Smooth muscle cell (in vitro differentiated cells): ENCODE results near the gene PI4KA. TPM values are rescaled to one million over a fixed set of nuclear protein-coding genes. Genes with fewer than 3 reads are reported as not detected.
"Not testable (repeated sequence)": the region's sequence is repeated elsewhere in the genome, so short reads cannot be mapped to it uniquely, and the experiment has no call there.

Source experiments
- DNase-seq: peaks from one replicate; lab custom pipeline; 2025; ENCODE audit not compliant: unreplicated experiment; lab: John Stamatoyannopoulos, UW
- H2AFZ ChIP-seq: fragments of 200-600 bp; sonication (generic); 2 replicates; pipeline ENCODE4 v1.6.0; 2016; ENCODE audit warnings: antibody characterized with exemption, low read depth, mild to moderate bottlenecking
- H3F3A ChIP-seq: fragments of 200-600 bp; sonication (generic); 2 replicates; pipeline ENCODE4 v1.6.0; 2017; ENCODE audit warnings: antibody characterized with exemption, low read depth
- H3K27ac ChIP-seq: fragments of 200-600 bp; sonication (generic); 2 replicates; pipeline ENCODE4 v1.5.1; 2016; ENCODE audit warnings: low read depth, mild to moderate bottlenecking
- H3K27me3 ChIP-seq: fragments of 200-600 bp; sonication (generic); 2 replicates; pipeline ENCODE4 v1.6.1; 2016; ENCODE audit warnings: low read depth, mild to moderate bottlenecking
- H3K36me3 ChIP-seq: fragments of 200-600 bp; sonication (generic); 2 replicates; pipeline ENCODE4 v1.5.1; 2016; ENCODE audit warnings: low read depth
- H3K4me1 ChIP-seq: fragments of 200-600 bp; sonication (generic); 2 replicates; pipeline ENCODE4 v1.5.1; 2016; ENCODE audit warnings: low read depth
- H3K4me2 ChIP-seq: fragments of 200-600 bp; sonication (generic); 2 replicates; pipeline ENCODE4 v1.6.0; 2016; ENCODE audit warnings: mild to moderate bottlenecking
- H3K4me3 ChIP-seq: fragments of 200-600 bp; sonication (generic); 2 replicates; pipeline ENCODE4 v1.5.1; 2016; ENCODE audit warnings: mild to moderate bottlenecking
- H3K79me2 ChIP-seq: fragments of 200-600 bp; sonication (generic); 2 replicates; pipeline ENCODE4 v1.6.0; 2016; ENCODE audit warnings: low read depth, mild to moderate bottlenecking
- H3K9ac ChIP-seq: fragments of 200-600 bp; sonication (generic); 2 replicates; pipeline ENCODE4 v1.6.0; 2016; ENCODE audit warnings: low read depth
- H3K9me3 ChIP-seq: fragments of 200-600 bp; sonication (generic); replicated peaks from 2 replicates; pipeline ENCODE4 v1.5.1; 2016; ENCODE audit warnings: low read depth
- H4K20me1 ChIP-seq: fragments of 200-600 bp; sonication (generic); 2 replicates; pipeline ENCODE4 v1.6.0; 2016; ENCODE audit warnings: low read depth
- WGBS: methylation state at CpG from one replicate; pipeline ENCODE4 v1.1.7; 2016; ENCODE audit warnings: low lambda C conversion rate; 5-methylcytosine and 5-hydroxymethylcytosine counted together
- polyA plus RNA-seq: library from polyadenylated mRNA; unstranded; fragments of >200 nt; fragmentation: Nextera tagmentation; extraction: Ambion mirVana; gene quantifications from 2 replicates; pipeline ENCODE4 v1.2.1, GENCODE V29; 2016
- total RNA-seq: library from RNA; depleted of rRNA; stranded (reverse); fragments of >200 nt; gene quantifications from 2 replicates; pipeline ENCODE4 v1.2.3, GENCODE V29; 2014
- TF ChIP-seq, protein P1 (sequence below): fragments of 200-600 bp; sonication (generic); IDR thresholded peaks from 2 replicates; pipeline ENCODE4 v1.5.1; 2017; ENCODE audit warnings: borderline replicate concordance, mild to moderate bottlenecking, antibody characterized with exemption; ENCODE audit not compliant: insufficient read depth, poor library complexity, severe bottlenecking

Gene PI4KA
- total and polyA plus RNA-seq, 2 experiments from 2014 or later, result 23.5 to 33.2 TPM

DNA sequence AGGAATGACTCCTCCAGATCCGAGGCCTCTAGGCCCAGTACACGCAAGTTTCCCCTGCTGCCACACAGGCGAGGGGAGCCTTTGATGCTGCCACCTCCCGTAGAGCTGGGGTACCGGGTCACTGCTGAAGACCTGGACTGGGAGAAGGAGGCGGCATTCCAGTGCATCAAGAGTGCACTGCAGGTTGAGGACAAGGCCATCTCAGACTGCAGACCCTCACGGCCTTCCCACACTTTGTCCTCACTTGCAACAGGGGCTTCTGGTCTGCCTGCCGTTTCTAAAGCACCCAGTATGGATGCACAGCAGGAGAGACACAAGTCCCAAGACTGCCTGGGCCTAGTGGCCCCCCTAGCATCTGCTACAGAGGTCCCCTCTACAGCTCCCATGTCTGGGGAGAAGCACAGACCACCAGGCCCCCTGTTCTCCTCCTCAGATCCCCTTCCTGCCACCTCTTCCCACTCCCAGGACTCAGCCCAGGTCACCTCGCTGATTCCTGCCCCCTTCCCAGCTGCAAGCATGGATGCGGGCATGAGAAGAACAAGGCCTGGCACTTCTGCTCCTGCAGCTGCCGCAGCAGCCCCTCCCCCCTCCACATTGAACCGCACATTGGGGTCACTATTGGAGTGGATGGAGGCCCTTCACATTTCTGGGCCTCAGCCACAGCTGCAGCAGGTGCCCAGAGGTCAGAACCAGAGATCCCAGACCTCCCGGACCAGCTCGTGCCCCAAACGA lies 167.9 kb downstream of the PI4KA start:
- 92% methylated on average over 15 of the region's 15 CpGs for WGBS
- not testable (repeated sequence) for DNase-seq

DNA sequence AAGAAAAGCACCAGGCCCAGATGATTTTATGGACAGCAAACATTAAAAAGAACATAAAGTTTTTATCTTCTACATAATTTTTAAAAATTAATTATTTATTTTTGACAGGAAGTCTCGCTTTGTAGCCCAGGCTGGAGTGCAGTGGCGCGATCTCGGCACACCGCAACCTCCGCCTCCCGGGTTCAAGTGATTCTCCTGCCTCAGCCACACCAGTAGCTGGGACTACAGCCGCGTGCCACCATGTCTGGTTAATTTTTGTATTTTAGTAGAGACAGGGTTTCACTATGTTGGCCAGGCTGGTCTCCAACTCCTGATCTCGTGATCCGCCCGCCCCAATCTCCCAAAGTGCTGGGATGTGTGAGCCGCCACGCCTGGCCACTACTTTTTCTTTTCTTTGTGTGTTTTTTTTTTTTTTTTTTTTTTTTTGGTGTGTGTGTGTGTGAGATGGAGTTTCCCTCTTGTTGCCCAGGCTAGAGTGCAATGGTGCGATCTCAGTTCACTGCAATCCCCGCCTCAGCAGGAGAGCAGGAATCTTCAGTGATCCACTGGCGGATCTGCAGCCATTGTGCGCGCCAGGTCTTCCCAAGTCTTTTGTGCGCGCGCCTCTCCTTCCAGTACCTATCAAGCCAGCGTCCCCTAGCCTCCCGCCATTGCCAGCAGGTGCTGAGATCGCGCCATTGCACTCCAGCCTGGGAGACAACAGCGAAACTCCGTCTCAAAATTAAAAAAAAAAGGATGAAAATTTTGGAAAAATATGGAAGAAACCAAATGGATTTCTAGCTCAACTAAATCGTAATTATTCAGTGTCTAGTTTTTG lies 171.0 kb downstream of the PI4KA start:
- not testable (repeated sequence) for H3K79me2 ChIP-seq, H3K9ac ChIP-seq, H2AFZ ChIP-seq, H4K20me1 ChIP-seq, H3K9me3 ChIP-seq, H3K36me3 ChIP-seq, H3F3A ChIP-seq, H3K4me3 ChIP-seq, H3K27me3 ChIP-seq, H3K4me2 ChIP-seq, H3K27ac ChIP-seq, H3K4me1 ChIP-seq, DNase-seq
- WGBS, result 97% methylated on average over 28 of the region's 29 CpGs

More for the DNA sequence above, 167.9 kb downstream of the PI4KA start:
- H3K27ac ChIP-seq, H3K9me3 ChIP-seq, H4K20me1 ChIP-seq, H3K4me1 ChIP-seq, H3K4me2 ChIP-seq, H3K4me3 ChIP-seq, H3K36me3 ChIP-seq, H3F3A ChIP-seq, H3K27me3 ChIP-seq, H2AFZ ChIP-seq, H3K79me2 ChIP-seq, H3K9ac ChIP-seq: not testable (repeated sequence)

DNA sequence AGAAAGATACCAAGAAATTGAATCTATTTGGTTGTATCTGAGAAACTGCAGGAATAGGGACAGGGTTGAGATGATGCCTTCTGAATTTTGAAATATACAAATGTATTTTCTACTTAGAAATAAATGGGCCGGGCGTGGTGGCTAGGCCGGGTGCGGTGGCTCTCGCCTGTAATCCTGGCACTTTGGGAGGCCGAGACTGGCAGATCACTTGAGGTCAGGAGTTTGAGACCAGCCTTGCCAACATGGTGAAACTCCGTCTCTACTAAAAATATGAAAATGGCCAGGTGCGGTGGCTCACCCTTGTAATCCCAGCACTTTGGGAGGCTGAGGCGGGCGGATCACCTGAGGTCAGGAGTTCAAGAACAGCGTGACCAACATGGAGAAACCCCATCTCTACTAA lies 172.8 kb downstream of the PI4KA start:
- not testable (repeated sequence) for H3K4me2 ChIP-seq, H3K4me3 ChIP-seq, H3K27me3 ChIP-seq, H3K79me2 ChIP-seq, H3K9ac ChIP-seq, H3K9me3 ChIP-seq, DNase-seq, H3K4me1 ChIP-seq, H4K20me1 ChIP-seq, H3F3A ChIP-seq, H3K27ac ChIP-seq, H2AFZ ChIP-seq, H3K36me3 ChIP-seq
- WGBS, result 85% methylated on average over 11 of the region's 11 CpGs

GRCh38 chr22:20678792-20679435 lies 179.7 kb downstream of the PI4KA start:
- H3K9me3 ChIP-seq, H3F3A ChIP-seq, H4K20me1 ChIP-seq, H2AFZ ChIP-seq, H3K9ac ChIP-seq, DNase-seq, H3K4me1 ChIP-seq, H3K4me3 ChIP-seq, H3K79me2 ChIP-seq, H3K4me2 ChIP-seq, H3K27ac ChIP-seq, H3K27me3 ChIP-seq, H3K36me3 ChIP-seq: not testable (repeated sequence)
- WGBS, result 94% methylated on average over 13 of the region's 13 CpGs

DNA sequence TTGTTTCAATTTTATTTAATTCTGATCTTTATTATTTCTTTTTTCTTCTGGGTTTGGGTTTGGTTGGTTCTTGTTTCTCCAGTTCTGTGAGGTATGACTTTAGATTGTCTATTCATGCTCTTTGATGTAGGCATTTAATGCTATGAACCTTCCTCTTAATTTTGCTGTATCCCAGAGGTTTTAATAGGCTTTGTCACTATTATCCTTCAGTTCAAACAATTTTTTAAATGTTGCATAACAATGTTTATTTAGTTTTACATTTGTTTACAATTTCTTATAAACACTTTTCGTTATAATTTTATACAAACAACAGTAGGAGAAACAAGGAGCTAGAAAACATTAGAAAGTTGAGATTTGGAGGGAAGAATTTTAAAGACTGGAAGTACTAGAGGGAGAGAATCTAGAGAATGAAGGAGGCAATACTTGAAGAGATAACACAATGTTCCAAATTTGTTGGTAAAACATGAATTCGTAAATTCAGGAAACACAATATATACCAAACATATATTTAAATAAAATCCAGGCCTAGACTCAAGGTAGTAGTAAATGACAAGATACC lies 180.8 kb downstream of the PI4KA start:
- 88% methylated on average over 2 of the region's 2 CpGs for WGBS
- H2AFZ ChIP-seq, result no peak overlapping the region
- no peaks in the 10 kb centered on the region for H3K4me1 ChIP-seq
- no peaks in the 10 kb centered on the region for H3K27me3 ChIP-seq
- TF ChIP-seq, protein P1, sequence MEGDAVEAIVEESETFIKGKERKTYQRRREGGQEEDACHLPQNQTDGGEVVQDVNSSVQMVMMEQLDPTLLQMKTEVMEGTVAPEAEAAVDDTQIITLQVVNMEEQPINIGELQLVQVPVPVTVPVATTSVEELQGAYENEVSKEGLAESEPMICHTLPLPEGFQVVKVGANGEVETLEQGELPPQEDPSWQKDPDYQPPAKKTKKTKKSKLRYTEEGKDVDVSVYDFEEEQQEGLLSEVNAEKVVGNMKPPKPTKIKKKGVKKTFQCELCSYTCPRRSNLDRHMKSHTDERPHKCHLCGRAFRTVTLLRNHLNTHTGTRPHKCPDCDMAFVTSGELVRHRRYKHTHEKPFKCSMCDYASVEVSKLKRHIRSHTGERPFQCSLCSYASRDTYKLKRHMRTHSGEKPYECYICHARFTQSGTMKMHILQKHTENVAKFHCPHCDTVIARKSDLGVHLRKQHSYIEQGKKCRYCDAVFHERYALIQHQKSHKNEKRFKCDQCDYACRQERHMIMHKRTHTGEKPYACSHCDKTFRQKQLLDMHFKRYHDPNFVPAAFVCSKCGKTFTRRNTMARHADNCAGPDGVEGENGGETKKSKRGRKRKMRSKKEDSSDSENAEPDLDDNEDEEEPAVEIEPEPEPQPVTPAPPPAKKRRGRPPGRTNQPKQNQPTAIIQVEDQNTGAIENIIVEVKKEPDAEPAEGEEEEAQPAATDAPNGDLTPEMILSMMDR, result no peak
- H3K4me3 ChIP-seq, result no peak overlapping the region
- no peaks in the 10 kb centered on the region for H4K20me1 ChIP-seq
- H3K4me2 ChIP-seq, result no peak overlapping the region
- DNase-seq, result no peak
- H3K9ac ChIP-seq, result no peak overlapping the region
- no peaks in the 10 kb centered on the region for H3K79me2 ChIP-seq
- H3K27ac ChIP-seq, result no peak overlapping the region
- H3K36me3 ChIP-seq, result no peaks in the 10 kb centered on the region
- peaks cover 4% of the 10 kb centered on the region for H3F3A ChIP-seq
- no peaks in the 10 kb centered on the region for H3K9me3 ChIP-seq

DNA sequence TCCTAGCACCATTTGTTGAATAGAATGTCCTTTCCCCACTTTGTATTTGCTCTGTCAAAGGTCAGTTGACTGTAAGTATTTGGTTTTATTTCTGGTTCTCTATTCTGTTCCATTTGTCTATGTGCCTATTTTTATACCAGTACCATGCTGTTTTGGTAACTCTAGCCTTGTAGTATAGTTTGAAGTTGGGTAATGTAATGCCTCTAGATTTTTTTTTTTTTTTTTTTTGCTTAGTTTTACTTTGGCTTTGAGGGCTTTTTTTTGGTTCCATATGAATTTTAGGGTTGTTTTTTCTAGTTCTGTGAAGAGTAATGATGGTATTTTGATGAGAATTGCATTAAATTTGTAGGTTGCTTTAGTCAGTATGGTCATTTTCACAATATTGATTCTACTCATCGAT lies 183.0 kb downstream of the PI4KA start:
- H3K4me3 ChIP-seq, H3K9me3 ChIP-seq, H3K4me2 ChIP-seq, H3K36me3 ChIP-seq, H3K27me3 ChIP-seq, H2AFZ ChIP-seq, H3K27ac ChIP-seq, H3K9ac ChIP-seq, H4K20me1 ChIP-seq, H3F3A ChIP-seq, DNase-seq, H3K79me2 ChIP-seq, H3K4me1 ChIP-seq: not testable (repeated sequence)
- 86% methylated on average over 1 of the region's 1 CpG for WGBS
